NT2/D1 (cell line): ENCODE measurements around the gene UGT1A6.
A peak's percentile ranks its signal among the peaks of the same experiment; 100 is the strongest.
"Not testable (repeated sequence)": the region's sequence is repeated elsewhere in the genome, so short reads cannot be mapped to it uniquely, and the experiment has no call there.

Source experiments
- DNase-seq: peaks from one replicate; pipeline ENCODE4 v3.0.0-alpha.2; 2011; ENCODE audit warnings: low read depth, low spot score
- H3K27me3 ChIP-seq: 2 replicates; pipeline ENCODE4 v1.6.0; 2011; ENCODE audit warnings: mild to moderate bottlenecking; ENCODE audit not compliant: insufficient read length, insufficient read depth
- H3K36me3 ChIP-seq: 2 replicates; pipeline ENCODE4 v1.6.1; 2011; ENCODE audit warnings: mild to moderate bottlenecking, low read length, mixed read lengths; ENCODE audit not compliant: insufficient read depth, insufficient read length
- H3K4me1 ChIP-seq: 2 replicates; pipeline ENCODE4 v1.5.1; 2011; ENCODE audit not compliant: insufficient read depth, insufficient read length
- H3K4me3 ChIP-seq: 2 replicates; pipeline ENCODE4 v1.5.1; 2011; ENCODE audit warnings: low read depth; ENCODE audit not compliant: insufficient read length
- H3K9ac ChIP-seq: 2 replicates; pipeline ENCODE4 v1.6.0; 2011; ENCODE audit warnings: low read depth; ENCODE audit not compliant: insufficient read length
- H3K9me3 ChIP-seq: 2 replicates; pipeline ENCODE4 v1.5.1; 2011; ENCODE audit warnings: mild to moderate bottlenecking, low read length; ENCODE audit not compliant: insufficient read depth
- SUZ12 ChIP-seq: IDR thresholded peaks from 2 replicates; pipeline ENCODE4 v1.6.1; 2011; ENCODE audit not compliant: insufficient read length, insufficient read depth; ENCODE audit errors: extremely low read depth
- YY1 ChIP-seq: IDR thresholded peaks from 2 replicates; pipeline ENCODE4 v1.6.1; 2011; ENCODE audit not compliant: insufficient read length, insufficient read depth
- ZNF274 ChIP-seq: IDR thresholded peaks from 2 replicates; pipeline ENCODE4 v1.6.1; 2011; ENCODE audit warnings: mild to moderate bottlenecking, low read depth, low read length

UGT1A6 gene

GRCh38 chr2:233708942-233709341 lies 16.3 kb downstream of the UGT1A6 start:
- H3K9ac ChIP-seq, result no peak overlapping the region
- no peaks in the 10 kb centered on the region for H3K27me3 ChIP-seq
- H3K36me3 ChIP-seq, result no peaks in the 10 kb centered on the region
- H3K4me3 ChIP-seq, result no peak overlapping the region
- DNase-seq, result no peak
- no peak for TF ChIP-seq ZNF274
- TF ChIP-seq YY1, result no peak
- no peak for TF ChIP-seq SUZ12
- no peaks in the 10 kb centered on the region for H3K9me3 ChIP-seq
- H3K4me1 ChIP-seq, result no peaks in the 10 kb centered on the region

GRCh38 chr2:233711312-233712008 lies 18.8 kb downstream of the UGT1A6 start:
- H3K27me3 ChIP-seq, result no peaks in the 10 kb centered on the region
- no peak overlapping the region for H3K9ac ChIP-seq
- no peak for TF ChIP-seq SUZ12
- TF ChIP-seq YY1, result no peak
- no peak for TF ChIP-seq ZNF274
- H3K9me3 ChIP-seq, result no peaks in the 10 kb centered on the region
- H3K4me3 ChIP-seq, result no peak overlapping the region
- peak; percentile 57 for DNase-seq
- no peaks in the 10 kb centered on the region for H3K4me1 ChIP-seq
- H3K36me3 ChIP-seq, result no peaks in the 10 kb centered on the region

- DNase-seq, result no peak
- Histone ChIP-seq H3K36me3 (no peaks in the 10 kb centered on the region), H3K4me1 (no peaks in the 10 kb centered on the region), H3K4me3 (no peak within 1 kb of the TSS), H3K9ac (no peak within 1 kb of the TSS), H3K9me3 (no peaks in the 10 kb centered on the region), H3K27me3 (no peaks in the 10 kb centered on the region)
- no peak for TF ChIP-seq YY1
- no peak for TF ChIP-seq ZNF274
- TF ChIP-seq SUZ12, result no peak
Observed at GRCh38 chr2:233712611-233713261, 20.0 kb downstream of the UGT1A6 start, which contains the start of gene UGT1A5. Gene UGT1A5 (plus strand): TSS chr2:233712907. CDS start chr2:233712992, 85 bp downstream.

GRCh38 chr2:233713262-233713615 lies 20.5 kb downstream of the UGT1A6 start:
- no peak for DNase-seq
- Histone ChIP-seq H3K9me3 (no peaks in the 10 kb centered on the region), H3K9ac (no peak overlapping the region), H3K27me3 (no peaks in the 10 kb centered on the region), H3K4me3 (no peak overlapping the region), H3K4me1 (no peaks in the 10 kb centered on the region), H3K36me3 (no peaks in the 10 kb centered on the region)
- no peak for TF ChIP-seq YY1
- TF ChIP-seq ZNF274, result no peak
- no peak for TF ChIP-seq SUZ12

GRCh38 chr2:233714121-233714520 lies 21.4 kb downstream of the UGT1A6 start:
- Histone ChIP-seq H3K9ac (no peak overlapping the region), H3K4me3 (no peak overlapping the region), H3K9me3 (no peaks in the 10 kb centered on the region), H3K4me1 (no peaks in the 10 kb centered on the region), H3K27me3 (no peaks in the 10 kb centered on the region), H3K36me3 (no peaks in the 10 kb centered on the region)
- TF ChIP-seq YY1, result no peak
- TF ChIP-seq ZNF274, result no peak
- TF ChIP-seq SUZ12, result no peak
- DNase-seq, result no peak

- no peak for DNase-seq
- Histone ChIP-seq H3K9me3 (no peaks in the 10 kb centered on the region), H3K36me3 (no peaks in the 10 kb centered on the region), H3K4me3 (no peak within 1 kb of the TSS), H3K9ac (no peak within 1 kb of the TSS), H3K4me1 (no peaks in the 10 kb centered on the region), H3K27me3 (no peaks in the 10 kb centered on the region)
- TF ChIP-seq YY1 (no peak), SUZ12 (no peak), ZNF274 (no peak)
Observed at GRCh38 chr2:233718552-233718951, 25.9 kb downstream of the UGT1A6 start, which contains the start of gene UGT1A4. Gene UGT1A4 (plus strand): TSS chr2:233718736. CDS start chr2:233718821, 85 bp downstream.

- no peaks in the 10 kb centered on the region for H3K9me3 ChIP-seq
- H3K9ac ChIP-seq, result no peak within 1 kb of the TSS
- no peaks in the 10 kb centered on the region for H3K4me1 ChIP-seq
- H3K4me3 ChIP-seq, result no peak within 1 kb of the TSS
- no peaks in the 10 kb centered on the region for H3K36me3 ChIP-seq
- no peaks in the 10 kb centered on the region for H3K27me3 ChIP-seq
- TF ChIP-seq SUZ12 (no peak), YY1 (no peak), ZNF274 (no peak)
- DNase-seq, result no peak
Observed at GRCh38 chr2:233728723-233729301, 36.1 kb downstream of the UGT1A6 start, which contains the start of gene UGT1A3. Gene UGT1A3 (plus strand): TSS chr2:233729042. CDS start chr2:233729127, 85 bp downstream.

GRCh38 chr2:233736868-233737653 lies 44.4 kb downstream of the UGT1A6 start:
- H3K27me3 ChIP-seq, H3K9ac ChIP-seq, H3K4me1 ChIP-seq, DNase-seq, H3K4me3 ChIP-seq, H3K36me3 ChIP-seq: not testable (repeated sequence)
- H3K9me3 ChIP-seq, result peaks cover 12% of the 10 kb centered on the region; the same call in 1 of the 2 replicates
